AG04450 (cell line): Measurements from ENCODE around the gene CLSTN1. TPM values are rescaled to one million over a fixed set of nuclear protein-coding genes. Genes with fewer than 3 reads are reported as not detected.

Experiments
- CTCF ChIA-PET: fragments of 300-600, 350-600 bp; formaldehyde crosslinking; extraction: SDS; loops from one replicate; lab custom pipeline; 2022; ENCODE audit warnings: antibody characterized with exemption, inconsistent platforms; lab: Charles Lee
- POLR2A ChIA-PET: fragments of 350-600 bp; formaldehyde crosslinking; extraction: SDS; loops from one replicate; lab custom pipeline; 2021; ENCODE audit warnings: antibody characterized with exemption, inconsistent platforms; lab: Yijun Ruan, JAX
- DNase-seq: peaks from one replicate; pipeline ENCODE4 v3.0.0-alpha.2; 2011; ENCODE audit warnings: low read depth, low spot score
- H3K27ac ChIP-seq: one replicate; pipeline ENCODE4 v1.5.1; 2012; ENCODE audit warnings: low read depth, low read length, control low read depth
- H3K27me3 ChIP-seq: one replicate; pipeline ENCODE4 v1.6.0; 2012; ENCODE audit warnings: low read length; ENCODE audit not compliant: control insufficient read depth, insufficient read depth
- H3K4me3 ChIP-seq: 2 replicates; pipeline ENCODE4 v1.5.1; 2011; ENCODE audit warnings: mild to moderate bottlenecking, low read depth, low read length, control low read depth
- H3K9me3 ChIP-seq: 2 replicates; pipeline ENCODE4 v1.5.1; 2012; ENCODE audit warnings: low read length; ENCODE audit not compliant: control insufficient read depth, insufficient read depth
- polyA plus RNA-seq: library from polyadenylated mRNA; depleted of rRNA; stranded (reverse); fragments of >200 nt; gene quantifications from 2 replicates; pipeline ENCODE4 v1.2.3, GENCODE V29; 2011
- TF ChIP-seq, protein P1 (sequence below): IDR thresholded peaks from 2 replicates; pipeline ENCODE4 v1.5.1; 2011; ENCODE audit warnings: low read depth, low read length, control low read depth, inconsistent platforms

CLSTN1 gene
- polyA plus RNA-seq, 1 experiment: 35.2 TPM

DNA sequence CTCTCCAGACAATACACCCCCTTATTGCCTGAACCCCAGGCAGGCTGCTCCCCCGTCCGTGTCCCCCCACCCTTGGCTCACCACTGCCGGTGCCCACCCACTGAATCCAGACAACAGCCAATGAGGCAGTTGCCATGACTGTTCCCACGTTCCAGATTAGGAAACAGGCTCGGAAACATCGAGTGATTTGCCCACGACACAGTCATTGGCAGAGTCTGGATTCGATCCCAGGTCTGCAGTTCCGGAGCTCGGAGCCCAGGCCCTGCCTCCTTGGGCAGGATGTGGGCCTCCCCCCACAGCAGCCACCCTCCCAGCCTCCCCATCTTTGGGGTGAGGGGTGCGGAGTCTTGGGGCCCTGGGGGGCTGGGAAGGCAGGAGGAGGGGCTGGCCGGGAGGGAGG is 20.3 kb upstream of the CLSTN1 start:
- no peak for DNase-seq
- POLR2A ChIA-PET: no interaction called here
- CTCF ChIA-PET: interaction anchor here (0.6 kb wide), 1 partner anchor 199 kb away, joined by 3 read pairs; no protein-coding TSS in a partner anchor

DNA sequence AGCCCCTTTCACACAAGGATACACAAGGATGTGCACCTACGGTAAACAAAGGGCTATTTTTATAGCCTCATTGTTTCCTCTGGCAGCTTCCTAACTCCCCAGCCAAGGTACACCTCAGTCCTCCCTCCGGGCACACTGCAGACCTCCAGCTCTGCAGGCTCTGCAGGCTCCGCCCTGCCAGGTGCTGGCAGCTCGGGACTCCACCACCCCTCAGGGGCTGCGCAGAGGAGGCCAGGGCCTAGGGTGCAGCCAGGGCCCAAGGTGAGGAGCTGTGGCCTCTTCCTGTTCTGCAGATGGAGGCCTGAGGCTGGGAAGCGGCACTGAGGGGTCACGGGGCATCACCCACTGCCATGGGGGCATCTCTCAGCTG is 19.8 kb upstream of the CLSTN1 start:
- no peaks in the 10 kb centered on the region; the same call in 1 of the 2 replicates for H3K9me3 ChIP-seq
- no peaks in the 10 kb centered on the region for H3K27me3 ChIP-seq
- ChIA-PET POLR2A (no interaction called here), CTCF (interaction anchor here (0.5 to 0.6 kb wide), 2 partner anchors 93 to 198 kb away, joined by 3 read pairs; no protein-coding TSS in a partner anchor)
- no peak overlapping the region for H3K27ac ChIP-seq
- no peak for DNase-seq
- TF ChIP-seq, protein P1, sequence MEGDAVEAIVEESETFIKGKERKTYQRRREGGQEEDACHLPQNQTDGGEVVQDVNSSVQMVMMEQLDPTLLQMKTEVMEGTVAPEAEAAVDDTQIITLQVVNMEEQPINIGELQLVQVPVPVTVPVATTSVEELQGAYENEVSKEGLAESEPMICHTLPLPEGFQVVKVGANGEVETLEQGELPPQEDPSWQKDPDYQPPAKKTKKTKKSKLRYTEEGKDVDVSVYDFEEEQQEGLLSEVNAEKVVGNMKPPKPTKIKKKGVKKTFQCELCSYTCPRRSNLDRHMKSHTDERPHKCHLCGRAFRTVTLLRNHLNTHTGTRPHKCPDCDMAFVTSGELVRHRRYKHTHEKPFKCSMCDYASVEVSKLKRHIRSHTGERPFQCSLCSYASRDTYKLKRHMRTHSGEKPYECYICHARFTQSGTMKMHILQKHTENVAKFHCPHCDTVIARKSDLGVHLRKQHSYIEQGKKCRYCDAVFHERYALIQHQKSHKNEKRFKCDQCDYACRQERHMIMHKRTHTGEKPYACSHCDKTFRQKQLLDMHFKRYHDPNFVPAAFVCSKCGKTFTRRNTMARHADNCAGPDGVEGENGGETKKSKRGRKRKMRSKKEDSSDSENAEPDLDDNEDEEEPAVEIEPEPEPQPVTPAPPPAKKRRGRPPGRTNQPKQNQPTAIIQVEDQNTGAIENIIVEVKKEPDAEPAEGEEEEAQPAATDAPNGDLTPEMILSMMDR: no peak
- H3K4me3 ChIP-seq: no peak overlapping the region

More for the DNA sequence above, 20.3 kb upstream of the CLSTN1 start:
- Histone ChIP-seq H3K4me3 (no peak overlapping the region), H3K9me3 (no peaks in the 10 kb centered on the region; the same call in 1 of the 2 replicates), H3K27ac (no peak overlapping the region), H3K27me3 (no peaks in the 10 kb centered on the region)
- TF ChIP-seq, protein P1: no peak

DNA sequence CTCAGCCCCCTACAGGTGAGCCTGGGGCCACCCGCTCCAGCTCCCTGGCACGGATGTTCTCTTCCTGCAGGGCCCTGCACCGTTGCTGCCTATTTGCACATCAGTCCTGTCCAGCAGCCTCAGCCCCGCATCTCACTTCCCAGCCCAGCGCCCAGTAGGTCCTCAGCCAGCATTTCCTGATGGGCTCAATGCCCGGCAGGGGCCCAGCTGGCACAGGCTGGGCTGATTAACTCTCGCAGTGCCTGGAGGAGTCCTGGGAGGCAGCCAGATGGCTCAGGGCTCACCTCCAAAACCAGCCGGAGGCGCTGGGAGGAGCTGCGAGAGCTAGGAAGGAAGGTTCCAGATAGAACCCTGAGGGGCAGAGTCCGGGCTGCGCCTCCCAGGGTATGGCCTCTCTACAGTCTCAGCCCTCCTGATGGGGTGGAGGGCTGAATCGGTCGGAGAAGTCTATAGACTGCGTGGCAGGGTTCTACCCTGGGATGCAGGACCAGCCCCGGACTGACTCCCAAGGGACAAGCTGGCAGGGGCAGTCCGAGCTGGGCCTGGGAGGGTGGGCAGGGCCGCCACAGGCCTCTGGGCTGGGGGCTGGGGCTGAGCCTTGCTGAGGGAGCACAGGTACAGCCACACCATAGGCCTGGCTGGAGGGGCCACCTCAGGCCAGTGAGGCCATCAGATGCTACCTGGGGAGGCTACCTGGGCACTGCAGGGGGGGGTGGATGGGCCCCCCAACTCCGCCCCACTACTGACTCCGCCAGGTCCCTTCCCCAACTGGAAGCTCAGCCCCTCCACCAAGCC is 19.2 kb upstream of the CLSTN1 start:
- Histone ChIP-seq H3K4me3 (no peak overlapping the region), H3K27me3 (no peaks in the 10 kb centered on the region), H3K9me3 (no peaks in the 10 kb centered on the region; the same call in 1 of the 2 replicates), H3K27ac (no peak overlapping the region)
- DNase-seq: no peak
- TF ChIP-seq, protein P1: no peak
- POLR2A ChIA-PET: no interaction called here
- CTCF ChIA-PET: interaction anchor here (0.5 to 1.4 kb wide), 2 partner anchors 58 to 92 kb away, joined by 3 to 5 read pairs; no protein-coding TSS in a partner anchor

DNA sequence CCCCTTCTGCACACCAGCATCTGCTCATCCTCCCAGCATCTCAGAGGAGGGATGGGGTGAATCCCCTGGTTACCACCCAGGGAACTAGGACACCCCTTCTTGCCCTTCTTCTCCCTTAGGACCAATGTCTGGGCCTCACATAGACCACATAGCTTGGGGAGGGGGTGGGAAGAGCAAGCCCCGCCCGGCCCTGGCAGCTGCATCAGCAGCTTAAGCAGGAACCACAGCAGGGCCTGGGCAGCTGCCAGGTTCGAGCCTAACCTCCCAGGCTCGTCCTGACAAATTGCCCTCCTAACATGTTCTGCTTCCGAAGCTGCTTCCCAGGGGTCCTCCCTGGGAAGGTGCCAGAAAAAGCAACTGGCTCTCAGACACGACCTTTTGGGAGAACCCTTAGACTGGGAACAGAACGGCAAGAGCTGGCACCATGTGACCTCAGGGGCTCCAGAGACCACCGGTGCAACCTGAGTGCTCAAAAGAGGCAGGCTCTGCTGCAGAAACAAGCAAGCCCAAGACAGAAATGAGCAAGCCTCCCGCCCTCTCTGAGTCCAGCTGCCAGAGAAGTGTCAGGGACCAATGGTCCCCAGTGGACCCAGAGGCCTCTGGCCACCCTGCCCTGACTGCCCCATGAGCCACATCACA is 18.4 kb upstream of the CLSTN1 start:
- no peaks in the 10 kb centered on the region for H3K27me3 ChIP-seq
- no peak overlapping the region for H3K27ac ChIP-seq
- no peak overlapping the region for H3K4me3 ChIP-seq
- H3K9me3 ChIP-seq: no peaks in the 10 kb centered on the region; the same call in 1 of the 2 replicates
- CTCF ChIA-PET: interaction anchor here (0.5 to 1.7 kb wide), 3 partner anchors 58 to 216 kb away, joined by 4 to 5 read pairs (median 5); no protein-coding TSS in a partner anchor
- POLR2A ChIA-PET: interaction anchor here (0.6 kb wide), 1 partner anchor 55 kb away, joined by 3 read pairs; no protein-coding TSS in a partner anchor
- TF ChIP-seq, protein P1: no peak
- DNase-seq: no peak
